Fibroblast of lung (primary cell): ENCODE data around the gene EQTN. TPM values are rescaled to one million over a fixed set of nuclear protein-coding genes. Genes with fewer than 3 reads are reported as not detected.

ENCODE experiments used
- DNase-seq, 2 donors: peaks; one replicate each; pipeline versions ENCODE4 v3.0.0 to v3.0.0-alpha.2; 2010; ENCODE audit warnings: low read depth in 2 of 2
- H2AFZ ChIP-seq: 2 replicates; pipeline ENCODE4 v1.5.1; 2012; ENCODE audit warnings: low read length, control low read depth, inconsistent platforms
- H3K27ac ChIP-seq: 2 replicates; pipeline ENCODE4 v1.5.1; 2011; ENCODE audit warnings: low read length, control low read depth; ENCODE audit not compliant: insufficient read depth
- H3K27me3 ChIP-seq: 2 replicates; pipeline ENCODE4 v1.5.1; 2011; ENCODE audit warnings: mild to moderate bottlenecking, low read length; ENCODE audit not compliant: control insufficient read depth, insufficient read depth
- H3K36me3 ChIP-seq: 2 replicates; pipeline ENCODE4 v1.5.1; 2011; ENCODE audit warnings: low read length; ENCODE audit not compliant: control insufficient read depth, insufficient read depth
- H3K4me1 ChIP-seq: 2 replicates; pipeline ENCODE4 v1.5.1; 2011; ENCODE audit warnings: low read length; ENCODE audit not compliant: control insufficient read depth, insufficient read depth; ENCODE audit errors: extremely low read depth
- H3K4me2 ChIP-seq: 2 replicates; pipeline ENCODE4 v1.5.1; 2011; ENCODE audit warnings: low read length, control low read depth; ENCODE audit not compliant: insufficient read depth; ENCODE audit errors: extremely low read depth
- H3K4me3 ChIP-seq, 4 experiments: fragments of 200-600 bp in 1 of 4; sonication (generic) in 1 of 4; replicated peaks in 1 of 4; 2 replicates each; pipeline ENCODE4 v1.5.1; 2011 to 2016; ENCODE audit warnings: low read length in 4 of 4, low read depth in 3 of 4, mild to moderate bottlenecking in 3 of 4, control low read depth in 2 of 4, inconsistent platforms in 1 of 4, mixed read lengths in 1 of 4; ENCODE audit not compliant: insufficient read depth in 1 of 4; ENCODE audit errors: control extremely low read depth in 1 of 4
- H3K79me2 ChIP-seq: 2 replicates; pipeline ENCODE4 v1.5.1; 2012; ENCODE audit warnings: mild to moderate bottlenecking, low read length, inconsistent platforms; ENCODE audit not compliant: control insufficient read depth, insufficient read depth
- H3K9ac ChIP-seq: 2 replicates; pipeline ENCODE4 v1.5.1; 2011; ENCODE audit warnings: mild to moderate bottlenecking, low read length, control low read depth; ENCODE audit not compliant: insufficient read depth
- H3K9me3 ChIP-seq: 2 replicates; pipeline ENCODE4 v1.5.1; 2012; ENCODE audit warnings: low read depth, low read length; ENCODE audit not compliant: control insufficient read depth, insufficient read depth
- H4K20me1 ChIP-seq: 2 replicates; pipeline ENCODE4 v1.5.1; 2011; ENCODE audit warnings: low read length; ENCODE audit not compliant: control insufficient read depth, insufficient read depth; ENCODE audit errors: extremely low read depth
- EZH2 ChIP-seq: IDR thresholded peaks from 2 replicates; pipeline ENCODE4 v1.5.1; 2012; ENCODE audit warnings: low read length, control low read depth, mild to moderate bottlenecking; ENCODE audit errors: missing control alignments
- polyA plus RNA-seq, 2 donors: library from polyadenylated mRNA; depleted of rRNA in 1 of 2; stranded (reverse) in 1 of 2; unstranded in 1 of 2; fragments of >200 nt; gene quantifications; 2 replicates each; pipeline ENCODE4 v1.2.1, GENCODE V29; 2011 to 2012; ENCODE audit warnings: missing spikeins in 1 of 2
- total RNA-seq: library from RNA; depleted of rRNA; stranded (reverse); fragments of >200 nt; gene quantifications from 2 replicates; pipeline ENCODE4 v1.2.1, GENCODE V29; 2014
- TF ChIP-seq, protein P1 (sequence below), 2 donors: IDR thresholded peaks in 1 of 2; conservative IDR thresholded peaks in 1 of 2; 1 replicate in 1 of 2; 2 replicates in 1 of 2; pipeline ENCODE4 v1.5.1; 2011 to 2012; ENCODE audit warnings: low read length in 2 of 2, control low read depth in 1 of 2, inconsistent platforms in 1 of 2, low read depth in 1 of 2, mild to moderate bottlenecking in 1 of 2

EQTN gene
- total and polyA plus RNA-seq, 2 donors (not counting 1 experiment from before 2014, with no cell fraction given), result not detected

DNA sequence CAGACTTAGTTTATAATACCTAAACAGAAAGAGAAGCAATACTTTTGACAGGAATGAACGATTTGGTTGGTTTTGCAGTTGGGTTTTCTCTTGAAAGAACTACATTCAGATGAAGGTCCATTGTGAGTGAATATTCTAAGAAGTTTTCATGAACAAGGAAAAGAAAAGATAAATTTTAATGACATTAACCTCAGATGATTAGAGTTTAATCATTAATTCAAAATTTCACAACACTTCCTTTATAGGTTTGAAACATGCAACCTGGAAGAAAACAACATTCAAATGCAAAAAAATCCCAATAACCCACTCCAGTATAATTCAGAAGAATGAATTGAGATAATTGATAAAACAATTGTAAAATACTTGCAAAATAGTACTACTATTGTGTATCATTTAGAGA is 23.8 kb downstream of the EQTN start:
- no peak overlapping the region for H3K27ac ChIP-seq
- no peak overlapping the region for H3K4me2 ChIP-seq
- no peak overlapping the region for H3K9ac ChIP-seq
- H3K27me3 ChIP-seq, result no peaks in the 10 kb centered on the region
- H3K79me2 ChIP-seq, result no peaks in the 10 kb centered on the region
- no peaks in the 10 kb centered on the region for H3K9me3 ChIP-seq
- H3K4me3 ChIP-seq, result no peak overlapping the region
- H2AFZ ChIP-seq, result no peak overlapping the region
- H3K4me1 ChIP-seq, result peaks cover 2% of the 10 kb centered on the region
- no peak for DNase-seq
- TF ChIP-seq EZH2, result no peak
- no peaks in the 10 kb centered on the region for H3K36me3 ChIP-seq
- H4K20me1 ChIP-seq, result no peaks in the 10 kb centered on the region

DNA sequence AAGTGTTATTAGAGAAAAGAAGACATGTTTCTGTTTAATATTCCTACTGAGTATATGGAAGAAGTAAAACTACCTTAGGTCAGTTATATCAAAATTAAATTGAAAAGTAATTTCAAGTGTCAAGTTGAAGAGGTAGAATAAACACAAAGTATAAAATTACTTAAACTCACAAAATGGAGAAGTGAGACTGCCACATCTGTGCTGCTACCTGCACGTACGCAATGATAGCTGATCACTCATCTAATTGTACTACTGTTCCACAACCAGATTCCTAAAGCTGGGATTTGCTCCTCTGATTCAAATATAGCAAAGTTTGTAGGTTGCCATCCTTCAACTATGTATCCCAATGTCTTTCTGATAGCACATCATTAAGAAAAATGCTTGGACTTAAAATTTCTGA is 24.8 kb downstream of the EQTN start:
- Histone ChIP-seq H3K79me2 (no peaks in the 10 kb centered on the region), H2AFZ (no peak overlapping the region), H3K4me2 (no peak overlapping the region), H3K4me1 (peaks cover 2% of the 10 kb centered on the region), H3K4me3 (no peak overlapping the region), H3K27me3 (no peaks in the 10 kb centered on the region), H4K20me1 (no peaks in the 10 kb centered on the region), H3K27ac (no peak overlapping the region), H3K36me3 (no peaks in the 10 kb centered on the region), H3K9ac (no peak overlapping the region), H3K9me3 (no peaks in the 10 kb centered on the region)
- no peak for DNase-seq
- TF ChIP-seq, protein P1, sequence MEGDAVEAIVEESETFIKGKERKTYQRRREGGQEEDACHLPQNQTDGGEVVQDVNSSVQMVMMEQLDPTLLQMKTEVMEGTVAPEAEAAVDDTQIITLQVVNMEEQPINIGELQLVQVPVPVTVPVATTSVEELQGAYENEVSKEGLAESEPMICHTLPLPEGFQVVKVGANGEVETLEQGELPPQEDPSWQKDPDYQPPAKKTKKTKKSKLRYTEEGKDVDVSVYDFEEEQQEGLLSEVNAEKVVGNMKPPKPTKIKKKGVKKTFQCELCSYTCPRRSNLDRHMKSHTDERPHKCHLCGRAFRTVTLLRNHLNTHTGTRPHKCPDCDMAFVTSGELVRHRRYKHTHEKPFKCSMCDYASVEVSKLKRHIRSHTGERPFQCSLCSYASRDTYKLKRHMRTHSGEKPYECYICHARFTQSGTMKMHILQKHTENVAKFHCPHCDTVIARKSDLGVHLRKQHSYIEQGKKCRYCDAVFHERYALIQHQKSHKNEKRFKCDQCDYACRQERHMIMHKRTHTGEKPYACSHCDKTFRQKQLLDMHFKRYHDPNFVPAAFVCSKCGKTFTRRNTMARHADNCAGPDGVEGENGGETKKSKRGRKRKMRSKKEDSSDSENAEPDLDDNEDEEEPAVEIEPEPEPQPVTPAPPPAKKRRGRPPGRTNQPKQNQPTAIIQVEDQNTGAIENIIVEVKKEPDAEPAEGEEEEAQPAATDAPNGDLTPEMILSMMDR (conservative IDR thresholded peaks at IDR 0.05 in 1 of 2, IDR thresholded peaks at IDR 0.05 in 1 of 2; ENCODE audit: low read depth in 1 of 2, low read length in 2 of 2), result no peak
- no peak for TF ChIP-seq EZH2

DNA sequence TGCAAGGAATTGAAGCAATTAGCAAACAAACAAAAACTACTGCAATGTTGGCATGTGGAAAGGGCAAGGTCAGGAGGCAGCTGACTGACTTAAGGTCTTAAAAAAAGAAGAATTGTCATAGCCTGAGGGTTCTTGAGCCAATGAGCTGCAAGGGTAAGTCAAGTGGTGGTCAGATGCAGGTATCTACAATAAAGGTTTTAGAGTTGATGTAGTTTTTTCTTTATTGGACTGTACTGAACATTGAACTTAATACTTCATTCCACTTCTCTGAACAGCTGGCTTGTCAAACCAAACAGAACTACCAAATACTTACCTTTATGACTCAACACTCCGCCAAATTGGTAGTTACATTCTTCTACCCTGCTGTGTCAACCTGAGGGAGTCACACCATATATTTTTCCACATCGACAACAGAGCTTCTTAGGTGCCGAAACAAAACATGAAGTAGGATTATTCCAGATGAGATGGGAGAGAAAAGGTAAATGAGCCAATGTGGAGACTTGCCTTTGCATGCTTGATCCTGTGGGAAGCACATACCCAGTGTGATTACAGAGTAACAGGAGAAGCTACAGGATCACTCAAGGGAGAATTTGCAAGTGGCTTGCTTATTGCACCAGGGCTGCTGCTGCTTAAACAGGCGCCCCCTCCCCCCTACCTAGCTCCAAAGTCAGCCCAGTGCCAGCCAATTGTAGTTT is 35.3 kb downstream of the EQTN start:
- Histone ChIP-seq H3K4me2 (no peak overlapping the region), H3K9ac (no peak overlapping the region), H3K79me2 (no peaks in the 10 kb centered on the region), H4K20me1 (no peaks in the 10 kb centered on the region), H3K27ac (no peak overlapping the region), H3K27me3 (no peaks in the 10 kb centered on the region), H3K4me1 (no peaks in the 10 kb centered on the region), H3K9me3 (no peaks in the 10 kb centered on the region), H3K4me3 (no peak overlapping the region), H3K36me3 (no peaks in the 10 kb centered on the region), H2AFZ (no peak overlapping the region)
- TF ChIP-seq, protein P1 (conservative IDR thresholded peaks at IDR 0.05 in 1 of 2, IDR thresholded peaks at IDR 0.05 in 1 of 2; ENCODE audit: low read depth in 1 of 2, low read length in 2 of 2), result no peak
- no peak for TF ChIP-seq EZH2
- peak in 1 of 2 donors; percentile 70 for DNase-seq
